ENCODE data around the gene RTCA.

- TF ChIP-seq, protein P1, sequence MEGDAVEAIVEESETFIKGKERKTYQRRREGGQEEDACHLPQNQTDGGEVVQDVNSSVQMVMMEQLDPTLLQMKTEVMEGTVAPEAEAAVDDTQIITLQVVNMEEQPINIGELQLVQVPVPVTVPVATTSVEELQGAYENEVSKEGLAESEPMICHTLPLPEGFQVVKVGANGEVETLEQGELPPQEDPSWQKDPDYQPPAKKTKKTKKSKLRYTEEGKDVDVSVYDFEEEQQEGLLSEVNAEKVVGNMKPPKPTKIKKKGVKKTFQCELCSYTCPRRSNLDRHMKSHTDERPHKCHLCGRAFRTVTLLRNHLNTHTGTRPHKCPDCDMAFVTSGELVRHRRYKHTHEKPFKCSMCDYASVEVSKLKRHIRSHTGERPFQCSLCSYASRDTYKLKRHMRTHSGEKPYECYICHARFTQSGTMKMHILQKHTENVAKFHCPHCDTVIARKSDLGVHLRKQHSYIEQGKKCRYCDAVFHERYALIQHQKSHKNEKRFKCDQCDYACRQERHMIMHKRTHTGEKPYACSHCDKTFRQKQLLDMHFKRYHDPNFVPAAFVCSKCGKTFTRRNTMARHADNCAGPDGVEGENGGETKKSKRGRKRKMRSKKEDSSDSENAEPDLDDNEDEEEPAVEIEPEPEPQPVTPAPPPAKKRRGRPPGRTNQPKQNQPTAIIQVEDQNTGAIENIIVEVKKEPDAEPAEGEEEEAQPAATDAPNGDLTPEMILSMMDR (IDR thresholded peaks at IDR 0.05), result no peak
- no peak for TF ChIP-seq POLR2A (IDR thresholded peaks at IDR 0.05)
Measured at GRCh38 chr1:100219883-100220282, 46.1 kb upstream of the RTCA start.

All from adrenal gland (tissue), 5 donors.